LNCAP (cell line): ENCODE results near the gene ASGR1.

Source experiments
- CTCF ChIP-seq: fragments of 450-650 bp; IDR thresholded peaks from 2 replicates; pipeline ENCODE4 v1.5.1; 2017; ENCODE audit warnings: mild to moderate bottlenecking

The ASGR1 gene

GRCh38 chr17:7205561-7205960 lies 26.4 kb upstream of the ASGR1 start:
- TF ChIP-seq CTCF: no peak

GRCh38 chr17:7204828-7205461 lies 25.8 kb upstream of the ASGR1 start:
- no peak for TF ChIP-seq CTCF

- TF ChIP-seq CTCF: no peak
Measured at GRCh38 chr17:7204336-7204735, 25.2 kb upstream of the ASGR1 start.

- TF ChIP-seq CTCF: no peak
Measured at GRCh38 chr17:7203391-7203790, 24.2 kb upstream of the ASGR1 start.

GRCh38 chr17:7196651-7197401 lies 17.7 kb upstream of the ASGR1 start:
- no peak for TF ChIP-seq CTCF

GRCh38 chr17:7195971-7196370 lies 16.8 kb upstream of the ASGR1 start:
- TF ChIP-seq CTCF: no peak

- TF ChIP-seq CTCF: no peak
Measured at GRCh38 chr17:7192271-7192937, 13.2 kb upstream of the ASGR1 start.
